ENCODE data around the gene RTKN2. TPM values are rescaled to one million over a fixed set of nuclear protein-coding genes. Genes with fewer than 3 reads are reported as not detected.

The RTKN2 gene
- total and polyA plus RNA-seq, 4 donors = 0.05 to 0.93 (median 0.17) TPM; not detected in 1

- TF ChIP-seq GABPA (IDR thresholded peaks at IDR 0.05 in 1 of 2, conservative IDR thresholded peaks at IDR 0.05 in 1 of 2) (no peak), FOXA1 (IDR thresholded peaks at IDR 0.05) (no peak), MAX (IDR thresholded peaks at IDR 0.05) (no peak), EGR1 (IDR thresholded peaks at IDR 0.05; ENCODE audit: low read depth in 2 of 2) (no peak), RXRA (IDR thresholded peaks at IDR 0.05) (no peak)
Observed at GRCh38 chr10:62308101-62308500, 39.5 kb upstream of the RTKN2 start (continued).

- no peak for DNase-seq (ENCODE audit: low spot score)
- no peaks in the 10 kb centered on the region for H3K27me3 ChIP-seq (ENCODE audit: control insufficient read depth in 4 of 4, insufficient read depth in 4 of 4, low read length in 3 of 4)
- 41% methylated on average over 4 of the region's 4 CpGs for WGBS
- no peaks in the 10 kb centered on the region for H3K9me3 ChIP-seq (ENCODE audit: control insufficient read depth in 4 of 4, low read length in 3 of 4)
- H3K4me3 ChIP-seq (ENCODE audit: low read depth in 1 of 3, low read length in 3 of 3) = no peak overlapping the region
- H3K9ac ChIP-seq (ENCODE audit: low read depth in 1 of 2, low read length in 2 of 2) = no peak overlapping the region
- TF ChIP-seq, protein P1, sequence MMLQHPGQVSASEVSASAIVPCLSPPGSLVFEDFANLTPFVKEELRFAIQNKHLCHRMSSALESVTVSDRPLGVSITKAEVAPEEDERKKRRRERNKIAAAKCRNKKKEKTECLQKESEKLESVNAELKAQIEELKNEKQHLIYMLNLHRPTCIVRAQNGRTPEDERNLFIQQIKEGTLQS (IDR thresholded peaks at IDR 0.05) = no peak
- TF ChIP-seq SP1 (IDR thresholded peaks at IDR 0.05) (no peak), GABPA (IDR thresholded peaks at IDR 0.05 in 1 of 2, conservative IDR thresholded peaks at IDR 0.05 in 1 of 2) (no peak), NR2F2 (IDR thresholded peaks at IDR 0.05) (no peak), HNF4G (IDR thresholded peaks at IDR 0.05) (no peak), EGR1 (IDR thresholded peaks at IDR 0.05; ENCODE audit: low read depth in 2 of 2) (no peak), RXRA (IDR thresholded peaks at IDR 0.05) (no peak), TAF1 (conservative IDR thresholded peaks at IDR 0.05) (no peak), FOXA1 (IDR thresholded peaks at IDR 0.05) (no peak), RAD21 (IDR thresholded peaks at IDR 0.05) (no peak), YY1 (IDR thresholded peaks at IDR 0.05) (no peak), MAX (IDR thresholded peaks at IDR 0.05) (no peak), FOXA2 (IDR thresholded peaks at IDR 0.05) (no peak), JUND (IDR thresholded peaks at IDR 0.05) (no peak), HNF4A (conservative IDR thresholded peaks at IDR 0.05) (no peak)
- TF ChIP-seq, protein P2, sequence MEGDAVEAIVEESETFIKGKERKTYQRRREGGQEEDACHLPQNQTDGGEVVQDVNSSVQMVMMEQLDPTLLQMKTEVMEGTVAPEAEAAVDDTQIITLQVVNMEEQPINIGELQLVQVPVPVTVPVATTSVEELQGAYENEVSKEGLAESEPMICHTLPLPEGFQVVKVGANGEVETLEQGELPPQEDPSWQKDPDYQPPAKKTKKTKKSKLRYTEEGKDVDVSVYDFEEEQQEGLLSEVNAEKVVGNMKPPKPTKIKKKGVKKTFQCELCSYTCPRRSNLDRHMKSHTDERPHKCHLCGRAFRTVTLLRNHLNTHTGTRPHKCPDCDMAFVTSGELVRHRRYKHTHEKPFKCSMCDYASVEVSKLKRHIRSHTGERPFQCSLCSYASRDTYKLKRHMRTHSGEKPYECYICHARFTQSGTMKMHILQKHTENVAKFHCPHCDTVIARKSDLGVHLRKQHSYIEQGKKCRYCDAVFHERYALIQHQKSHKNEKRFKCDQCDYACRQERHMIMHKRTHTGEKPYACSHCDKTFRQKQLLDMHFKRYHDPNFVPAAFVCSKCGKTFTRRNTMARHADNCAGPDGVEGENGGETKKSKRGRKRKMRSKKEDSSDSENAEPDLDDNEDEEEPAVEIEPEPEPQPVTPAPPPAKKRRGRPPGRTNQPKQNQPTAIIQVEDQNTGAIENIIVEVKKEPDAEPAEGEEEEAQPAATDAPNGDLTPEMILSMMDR (IDR thresholded peaks at IDR 0.05; ENCODE audit: low read depth, low read length, missing input control) = no peak
- TF ChIP-seq, protein P3, sequence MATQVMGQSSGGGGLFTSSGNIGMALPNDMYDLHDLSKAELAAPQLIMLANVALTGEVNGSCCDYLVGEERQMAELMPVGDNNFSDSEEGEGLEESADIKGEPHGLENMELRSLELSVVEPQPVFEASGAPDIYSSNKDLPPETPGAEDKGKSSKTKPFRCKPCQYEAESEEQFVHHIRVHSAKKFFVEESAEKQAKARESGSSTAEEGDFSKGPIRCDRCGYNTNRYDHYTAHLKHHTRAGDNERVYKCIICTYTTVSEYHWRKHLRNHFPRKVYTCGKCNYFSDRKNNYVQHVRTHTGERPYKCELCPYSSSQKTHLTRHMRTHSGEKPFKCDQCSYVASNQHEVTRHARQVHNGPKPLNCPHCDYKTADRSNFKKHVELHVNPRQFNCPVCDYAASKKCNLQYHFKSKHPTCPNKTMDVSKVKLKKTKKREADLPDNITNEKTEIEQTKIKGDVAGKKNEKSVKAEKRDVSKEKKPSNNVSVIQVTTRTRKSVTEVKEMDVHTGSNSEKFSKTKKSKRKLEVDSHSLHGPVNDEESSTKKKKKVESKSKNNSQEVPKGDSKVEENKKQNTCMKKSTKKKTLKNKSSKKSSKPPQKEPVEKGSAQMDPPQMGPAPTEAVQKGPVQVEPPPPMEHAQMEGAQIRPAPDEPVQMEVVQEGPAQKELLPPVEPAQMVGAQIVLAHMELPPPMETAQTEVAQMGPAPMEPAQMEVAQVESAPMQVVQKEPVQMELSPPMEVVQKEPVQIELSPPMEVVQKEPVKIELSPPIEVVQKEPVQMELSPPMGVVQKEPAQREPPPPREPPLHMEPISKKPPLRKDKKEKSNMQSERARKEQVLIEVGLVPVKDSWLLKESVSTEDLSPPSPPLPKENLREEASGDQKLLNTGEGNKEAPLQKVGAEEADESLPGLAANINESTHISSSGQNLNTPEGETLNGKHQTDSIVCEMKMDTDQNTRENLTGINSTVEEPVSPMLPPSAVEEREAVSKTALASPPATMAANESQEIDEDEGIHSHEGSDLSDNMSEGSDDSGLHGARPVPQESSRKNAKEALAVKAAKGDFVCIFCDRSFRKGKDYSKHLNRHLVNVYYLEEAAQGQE (IDR thresholded peaks at IDR 0.05) = no peak
- TF ChIP-seq, protein P4, sequence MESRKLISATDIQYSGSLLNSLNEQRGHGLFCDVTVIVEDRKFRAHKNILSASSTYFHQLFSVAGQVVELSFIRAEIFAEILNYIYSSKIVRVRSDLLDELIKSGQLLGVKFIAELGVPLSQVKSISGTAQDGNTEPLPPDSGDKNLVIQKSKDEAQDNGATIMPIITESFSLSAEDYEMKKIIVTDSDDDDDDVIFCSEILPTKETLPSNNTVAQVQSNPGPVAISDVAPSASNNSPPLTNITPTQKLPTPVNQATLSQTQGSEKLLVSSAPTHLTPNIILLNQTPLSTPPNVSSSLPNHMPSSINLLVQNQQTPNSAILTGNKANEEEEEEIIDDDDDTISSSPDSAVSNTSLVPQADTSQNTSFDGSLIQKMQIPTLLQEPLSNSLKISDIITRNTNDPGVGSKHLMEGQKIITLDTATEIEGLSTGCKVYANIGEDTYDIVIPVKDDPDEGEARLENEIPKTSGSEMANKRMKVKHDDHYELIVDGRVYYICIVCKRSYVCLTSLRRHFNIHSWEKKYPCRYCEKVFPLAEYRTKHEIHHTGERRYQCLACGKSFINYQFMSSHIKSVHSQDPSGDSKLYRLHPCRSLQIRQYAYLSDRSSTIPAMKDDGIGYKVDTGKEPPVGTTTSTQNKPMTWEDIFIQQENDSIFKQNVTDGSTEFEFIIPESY (IDR thresholded peaks at IDR 0.05) = no peak
- H3K4me1 ChIP-seq (ENCODE audit: control insufficient read depth in 4 of 4, insufficient read depth in 4 of 4, low read length in 3 of 4) = no peaks in the 10 kb centered on the region
- H3K36me3 ChIP-seq (ENCODE audit: control insufficient read depth in 4 of 4, insufficient read depth in 3 of 4, low read depth in 1 of 4, low read length in 3 of 4) = no peaks in the 10 kb centered on the region
- H3K27ac ChIP-seq (ENCODE audit: low read depth in 1 of 2, low read length in 2 of 2) = no peak overlapping the region
Observed at GRCh38 chr10:62307635-62308034, 39.0 kb upstream of the RTKN2 start.

Data from liver (tissue), 9 donors.